ENCODE results near the gene CA9. TPM values are rescaled to one million over a fixed set of nuclear protein-coding genes. Genes with fewer than 3 reads are reported as not detected.

CA9 gene
- total and polyA plus RNA-seq, 2 donors, result 0.37 to 1.8 TPM

GRCh38 chr9:35700031-35700430 is 26.3 kb downstream of the CA9 start:
- H3K4me1 ChIP-seq (ENCODE audit: insufficient read depth), result no peaks in the 10 kb centered on the region
- no peak for DNase-seq (ENCODE audit: extremely low spot score)
- H3K27ac ChIP-seq (ENCODE audit: low read depth), result no peak overlapping the region

GRCh38 chr9:35700942-35701341 is 27.2 kb downstream of the CA9 start:
- DNase-seq (ENCODE audit: extremely low spot score), result no peak
- Histone ChIP-seq H3K4me3 (ENCODE audit: low read depth, low read length) (no peak overlapping the region), H3K27ac (ENCODE audit: low read depth) (no peak overlapping the region), H3K4me1 (ENCODE audit: insufficient read depth) (no peaks in the 10 kb centered on the region), H3K36me3 (ENCODE audit: insufficient read depth) (peaks cover 14% of the 10 kb centered on the region)

More at GRCh38 chr9:35700031-35700430, 26.3 kb downstream of the CA9 start:
- H3K36me3 ChIP-seq (ENCODE audit: insufficient read depth), result peaks cover 8% of the 10 kb centered on the region
- WGBS, result 86% methylated on average over 11 of the region's 11 CpGs
- no peak overlapping the region for H3K4me3 ChIP-seq (ENCODE audit: low read depth, low read length)

GRCh38 chr9:35702696-35703095 is 29.0 kb downstream of the CA9 start:
- WGBS, result 95% methylated on average over 7 of the region's 7 CpGs
- H3K4me3 ChIP-seq (ENCODE audit: low read depth, low read length), result no peak overlapping the region
- no peaks in the 10 kb centered on the region for H3K4me1 ChIP-seq (ENCODE audit: insufficient read depth)
- no peak for DNase-seq (ENCODE audit: extremely low spot score)
- peaks cover 18% of the 10 kb centered on the region for H3K36me3 ChIP-seq (ENCODE audit: insufficient read depth)
- no peak overlapping the region for H3K27ac ChIP-seq (ENCODE audit: low read depth)

DNA sequence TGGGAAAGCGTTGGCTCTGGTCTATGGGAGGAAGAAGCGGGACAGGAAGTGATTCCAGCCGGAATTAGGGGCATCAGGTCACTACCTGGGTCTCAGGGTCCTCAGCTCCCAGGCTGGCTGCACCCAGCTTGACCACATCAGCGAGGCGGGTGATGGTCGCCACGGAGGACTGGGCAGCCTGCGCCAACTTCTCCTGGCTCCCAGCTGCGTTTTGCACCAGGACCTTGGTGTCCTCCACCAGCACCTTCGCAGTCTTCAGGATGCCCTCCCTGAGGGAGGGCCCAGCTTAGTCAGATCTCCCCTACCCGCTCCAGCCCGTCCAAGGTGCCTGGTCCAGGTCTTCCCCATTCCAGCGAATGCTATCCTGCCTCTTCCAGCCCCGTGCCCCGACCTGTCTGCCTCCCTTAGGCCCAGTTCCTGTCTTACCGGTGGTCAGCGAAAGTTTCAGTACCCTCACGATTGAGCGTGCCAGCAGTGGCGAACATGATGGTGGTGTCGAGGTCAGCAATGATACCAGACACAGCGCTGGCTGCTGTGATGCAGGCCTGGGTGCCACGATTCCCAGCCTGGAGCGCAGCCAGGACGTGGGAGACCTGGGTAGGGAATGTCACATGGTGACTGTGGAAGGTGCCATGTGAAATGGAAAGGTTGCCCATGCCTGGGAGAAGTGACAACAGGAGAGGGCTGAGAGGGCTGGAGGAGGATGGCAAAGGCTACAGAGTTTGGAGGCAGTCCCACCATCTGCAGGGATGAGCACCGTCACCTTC is 30.4 kb downstream of the CA9 start:
- Histone ChIP-seq H3K4me1 (ENCODE audit: insufficient read depth) (no peaks in the 10 kb centered on the region), H3K27ac (ENCODE audit: low read depth) (no peak overlapping the region), H3K36me3 (ENCODE audit: insufficient read depth) (peaks cover 18% of the 10 kb centered on the region), H3K4me3 (ENCODE audit: low read depth, low read length) (no peak overlapping the region)
- WGBS, result 94% methylated on average over 26 of the region's 26 CpGs
- no peak for DNase-seq (ENCODE audit: extremely low spot score)

- H3K4me1 ChIP-seq (ENCODE audit: insufficient read depth), result no peaks in the 10 kb centered on the region
- H3K27ac ChIP-seq (ENCODE audit: low read depth), result no peak overlapping the region
- no peak for DNase-seq (ENCODE audit: extremely low spot score)
- 85% methylated on average over 8 of the region's 8 CpGs for WGBS
- no peak overlapping the region for H3K4me3 ChIP-seq (ENCODE audit: low read depth, low read length)
- peaks cover 18% of the 10 kb centered on the region for H3K36me3 ChIP-seq (ENCODE audit: insufficient read depth)
Observed at GRCh38 chr9:35705372-35705771, 31.6 kb downstream of the CA9 start.

GRCh38 chr9:35705836-35706430 is 32.2 kb downstream of the CA9 start:
- Histone ChIP-seq H3K4me3 (ENCODE audit: low read depth, low read length) (no peak overlapping the region), H3K27ac (ENCODE audit: low read depth) (no peak overlapping the region), H3K4me1 (ENCODE audit: insufficient read depth) (no peaks in the 10 kb centered on the region), H3K36me3 (ENCODE audit: insufficient read depth) (peaks cover 17% of the 10 kb centered on the region)
- WGBS, result 96% methylated on average over 7 of the region's 7 CpGs
- no peak for DNase-seq (ENCODE audit: extremely low spot score)

DNA sequence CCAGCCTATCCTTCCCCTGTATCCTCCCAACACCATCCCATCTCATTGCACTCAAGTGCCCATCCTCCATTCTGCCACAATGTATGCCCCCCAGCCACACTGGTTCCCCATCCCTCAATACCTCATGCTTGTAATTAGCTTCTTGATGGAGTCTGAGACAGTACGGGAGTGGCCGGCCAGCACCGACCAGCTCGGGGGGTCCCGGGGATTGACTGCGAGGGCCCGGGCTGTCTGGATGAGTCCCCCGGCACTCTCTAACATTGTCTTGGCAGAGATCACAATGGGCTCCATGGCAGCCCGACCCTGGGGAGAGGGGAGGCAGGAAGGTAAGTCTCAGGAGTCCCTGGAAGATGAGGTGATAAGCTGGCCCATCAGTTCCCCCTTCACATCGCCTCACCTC is 33.2 kb downstream of the CA9 start:
- Histone ChIP-seq H3K36me3 (ENCODE audit: insufficient read depth) (peaks cover 18% of the 10 kb centered on the region), H3K4me3 (ENCODE audit: low read depth, low read length) (no peak overlapping the region), H3K4me1 (ENCODE audit: insufficient read depth) (no peaks in the 10 kb centered on the region), H3K27ac (ENCODE audit: low read depth) (no peak overlapping the region)
- no peak for DNase-seq (ENCODE audit: extremely low spot score)
- 92% methylated on average over 10 of the region's 10 CpGs for WGBS

DNA sequence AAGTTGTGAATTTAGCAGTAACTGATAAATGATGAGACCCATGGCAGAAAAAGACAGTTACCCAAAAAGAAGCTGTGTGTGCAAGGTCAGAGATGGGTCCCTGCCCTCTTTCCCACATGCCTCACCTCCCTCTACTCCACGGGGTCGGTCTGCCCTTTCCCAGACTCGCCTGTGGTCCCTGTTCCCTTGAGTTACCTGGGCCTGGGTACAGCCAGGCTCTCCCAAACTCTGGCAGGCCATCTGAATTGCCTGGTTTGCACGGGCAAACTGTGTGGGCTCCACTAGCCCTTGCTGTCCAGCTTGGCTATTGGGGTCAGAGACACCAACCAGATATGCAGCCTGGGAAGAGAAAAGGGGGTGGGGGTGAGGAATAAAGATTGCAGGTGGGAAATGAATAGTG is 34.4 kb downstream of the CA9 start:
- no peak for DNase-seq (ENCODE audit: extremely low spot score)
- Histone ChIP-seq H3K36me3 (ENCODE audit: insufficient read depth) (peaks cover 26% of the 10 kb centered on the region), H3K27ac (ENCODE audit: low read depth) (no peak overlapping the region), H3K4me3 (ENCODE audit: low read depth, low read length) (no peak overlapping the region), H3K4me1 (ENCODE audit: insufficient read depth) (no peaks in the 10 kb centered on the region)
- 96% methylated on average over 4 of the region's 4 CpGs for WGBS

DNA sequence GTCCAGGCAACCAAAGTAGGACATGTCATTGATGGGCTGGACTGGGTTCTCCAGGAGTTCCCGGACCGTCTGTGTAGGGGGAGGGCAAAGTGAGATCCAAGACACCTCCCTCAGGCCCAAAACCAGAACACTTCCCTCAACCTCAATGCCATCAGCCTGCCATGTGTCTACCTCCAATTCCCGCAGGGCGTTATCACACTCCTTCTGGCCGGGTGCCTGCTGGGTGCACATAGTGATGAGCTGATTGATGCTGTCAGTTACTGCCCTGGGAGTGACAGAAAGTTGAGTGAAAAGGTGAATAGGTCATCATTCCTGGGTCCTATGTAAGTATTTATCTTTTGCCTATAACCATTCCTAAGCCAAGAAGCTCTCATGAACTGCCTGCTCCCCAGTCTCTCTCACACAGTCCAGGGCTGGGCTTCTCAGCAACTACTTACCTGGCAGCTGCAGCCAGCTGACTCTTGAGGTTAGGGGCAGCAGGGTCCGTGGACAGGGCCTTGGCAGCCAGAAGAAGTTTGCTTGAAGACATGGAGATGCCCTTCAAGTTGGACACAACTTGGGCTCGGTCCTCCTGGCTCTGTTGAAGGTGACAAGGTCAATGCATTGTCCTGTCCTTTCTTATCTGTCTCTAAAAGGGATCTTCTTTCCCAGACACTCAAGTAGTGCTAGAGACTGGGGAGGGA is 37.2 kb downstream of the CA9 start:
- peaks cover 25% of the 10 kb centered on the region for H3K36me3 ChIP-seq (ENCODE audit: insufficient read depth)
- no peaks in the 10 kb centered on the region for H3K4me1 ChIP-seq (ENCODE audit: insufficient read depth)
- DNase-seq (ENCODE audit: extremely low spot score), result no peak
- WGBS, result 83% methylated on average over 7 of the region's 7 CpGs
- no peak overlapping the region for H3K27ac ChIP-seq (ENCODE audit: low read depth)
- H3K4me3 ChIP-seq (ENCODE audit: low read depth, low read length), result no peak overlapping the region

DNA sequence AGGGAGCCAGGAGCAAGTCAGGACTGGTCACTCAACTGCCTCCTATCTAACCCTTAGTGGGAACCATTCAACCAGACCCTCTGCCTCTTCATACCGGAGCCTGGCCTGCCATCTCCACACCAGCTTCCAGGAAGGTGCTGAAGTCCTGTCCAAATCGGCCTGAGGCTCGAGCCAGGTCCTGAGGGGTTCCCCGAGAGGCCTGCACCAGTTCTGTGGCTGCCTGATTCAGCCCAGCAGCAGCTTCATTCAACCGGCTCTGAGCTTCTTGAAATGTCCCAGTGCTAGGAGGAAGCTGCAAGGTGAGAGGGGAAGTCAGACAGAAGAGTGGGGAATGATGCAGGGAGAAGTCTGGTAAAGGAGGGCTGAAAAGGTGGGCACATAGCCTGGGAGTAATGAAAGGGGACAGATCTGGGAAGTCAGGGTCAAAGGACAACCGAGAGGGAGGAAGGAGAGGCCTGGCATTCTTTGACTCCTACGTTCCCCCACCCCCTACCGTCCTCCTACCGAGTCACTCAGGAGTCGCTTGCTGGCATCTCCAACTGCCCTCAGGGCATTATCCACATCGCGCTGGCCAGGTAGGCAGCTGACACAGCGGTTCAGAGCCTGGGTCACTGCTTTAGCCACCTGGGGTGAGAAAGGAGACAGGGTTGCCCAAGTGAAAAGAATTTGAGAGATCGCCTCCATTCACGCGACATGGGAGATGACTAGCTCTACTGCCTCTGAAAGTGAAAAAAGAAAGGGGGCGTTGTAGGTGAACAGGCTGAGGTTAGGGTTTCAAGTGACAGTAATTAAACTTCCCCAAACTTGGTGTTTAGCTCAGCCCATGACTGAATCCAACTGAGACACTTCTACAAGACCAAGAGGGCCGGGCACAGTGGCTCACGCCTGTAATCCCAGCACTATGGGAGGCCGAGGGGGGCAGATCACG is 38.0 kb downstream of the CA9 start:
- 89% methylated on average over 21 of the region's 21 CpGs for WGBS
- Histone ChIP-seq H3K27ac (ENCODE audit: low read depth) (no peak overlapping the region), H3K36me3 (ENCODE audit: insufficient read depth) (peaks cover 23% of the 10 kb centered on the region), H3K4me1 (ENCODE audit: insufficient read depth) (no peaks in the 10 kb centered on the region), H3K4me3 (ENCODE audit: low read depth, low read length) (no peak overlapping the region)
- DNase-seq (ENCODE audit: extremely low spot score), result no peak

DNA sequence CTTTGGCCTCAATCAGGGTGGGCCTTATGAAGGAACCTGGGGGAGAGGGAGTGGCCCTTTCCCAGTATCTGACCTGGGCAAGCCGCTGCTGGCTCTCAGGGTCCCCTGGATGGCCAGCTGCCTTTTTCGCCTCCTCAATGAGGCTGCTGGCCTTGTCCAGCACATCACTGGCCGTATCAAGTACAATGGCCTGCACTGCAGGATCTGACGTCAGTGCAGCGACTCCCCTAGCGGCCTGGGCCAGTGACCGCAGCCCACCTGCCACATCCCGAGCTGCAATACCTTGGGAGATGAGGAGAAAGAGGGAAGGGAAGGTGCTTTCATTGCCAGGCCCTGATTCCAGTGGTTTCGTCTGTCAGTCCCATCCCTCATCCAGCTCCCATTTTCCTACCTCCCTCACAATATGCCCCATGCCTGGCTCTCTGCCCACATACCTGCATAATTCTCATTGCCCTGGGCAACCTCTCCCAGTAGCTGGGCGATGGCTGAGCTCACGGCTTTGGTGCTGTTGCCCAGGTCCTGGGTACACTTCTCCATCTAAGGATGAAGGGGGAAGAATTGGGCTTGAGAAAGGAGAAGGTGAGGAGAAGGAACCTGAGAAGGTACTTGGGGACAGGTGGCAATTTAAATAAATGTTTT is 39.2 kb downstream of the CA9 start:
- no peak overlapping the region for H3K4me3 ChIP-seq (ENCODE audit: low read depth, low read length)
- no peak for DNase-seq (ENCODE audit: extremely low spot score)
- WGBS, result 88% methylated on average over 11 of the region's 11 CpGs
- H3K4me1 ChIP-seq (ENCODE audit: insufficient read depth), result no peaks in the 10 kb centered on the region
- H3K36me3 ChIP-seq (ENCODE audit: insufficient read depth), result peaks cover 19% of the 10 kb centered on the region
- H3K27ac ChIP-seq (ENCODE audit: low read depth), result no peak overlapping the region

GRCh38 chr9:35713578-35713977 is 39.9 kb downstream of the CA9 start:
- no peak overlapping the region for H3K27ac ChIP-seq (ENCODE audit: low read depth)
- no peak for DNase-seq (ENCODE audit: extremely low spot score)
- H3K4me3 ChIP-seq (ENCODE audit: low read depth, low read length), result no peak overlapping the region
- WGBS, result 88% methylated on average over 3 of the region's 3 CpGs
- H3K4me1 ChIP-seq (ENCODE audit: insufficient read depth), result no peaks in the 10 kb centered on the region
- peaks cover 19% of the 10 kb centered on the region for H3K36me3 ChIP-seq (ENCODE audit: insufficient read depth)

DNA sequence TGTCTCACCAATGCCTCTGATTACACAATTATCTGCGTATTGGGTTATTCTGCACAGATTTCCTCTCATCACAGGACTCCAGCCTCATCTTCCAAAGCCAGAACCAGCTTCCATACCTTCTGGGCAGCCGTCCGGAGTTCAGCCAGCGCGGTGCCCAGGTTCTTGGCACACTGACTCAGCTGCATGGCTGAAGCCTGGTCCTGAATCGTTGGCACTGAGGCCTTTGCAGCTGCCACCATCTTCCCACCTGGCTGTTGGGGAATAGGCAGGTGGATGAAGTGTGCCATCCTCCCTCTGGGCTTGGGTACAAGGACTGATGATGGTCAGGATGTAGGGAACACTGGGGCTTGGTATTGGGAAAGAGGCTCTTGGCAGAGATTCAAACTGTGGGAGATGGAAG is 40.4 kb downstream of the CA9 start:
- Histone ChIP-seq H3K36me3 (ENCODE audit: insufficient read depth) (peaks cover 23% of the 10 kb centered on the region), H3K4me3 (ENCODE audit: low read depth, low read length) (no peak overlapping the region), H3K4me1 (ENCODE audit: insufficient read depth) (no peaks in the 10 kb centered on the region), H3K27ac (ENCODE audit: low read depth) (no peak overlapping the region)
- no peak for DNase-seq (ENCODE audit: extremely low spot score)
- WGBS, result 92% methylated on average over 6 of the region's 6 CpGs

Measured in urinary bladder (tissue), 4 donors.